A549 (cell line): ENCODE data around the gene NREP. TPM values are rescaled to one million over a fixed set of nuclear protein-coding genes. Genes with fewer than 3 reads are reported as not detected.

Experiments used
- ATAC-seq, 2 experiments: fragments of 200-7000 bp in 1 of 2; fragments of >200 bp in 1 of 2; cut with Nextera tagmentation in 1 of 2; cut with Tn5 transposase in 1 of 2; 3 replicates each; pipeline versions ENCODE4 v1.8.0 to v1.9.1; 2018 to 2020; ENCODE audit warnings: mild to moderate bottlenecking in 1 of 2, moderate library complexity in 1 of 2
- CTCF ChIA-PET: fragments of 300-600 bp; sonication (Branson Sonifier 250); formaldehyde crosslinking; extraction: SDS; loops from one replicate; lab custom pipeline; 2021; ENCODE audit warnings: antibody characterized with exemption, inconsistent platforms; lab: Yijun Ruan, JAX
- POLR2A ChIA-PET: fragments of 350-600 bp; formaldehyde crosslinking; extraction: SDS; loops from one replicate; lab custom pipeline; 2021; ENCODE audit warnings: antibody characterized with exemption, inconsistent platforms; lab: Yijun Ruan, JAX
- DNase-seq, 2 experiments: peaks; one replicate each; pipeline versions ENCODE4 v3.0.0 to v3.0.0-alpha.2; 2011 to 2016; ENCODE audit warnings: low read depth in 1 of 2, low spot score in 1 of 2
- FAIRE-seq: peaks from 2 replicates; lab custom pipeline; 2011; peaks lifted over from hg19 to GRCh38; lab: Jason Lieb, UNC
- H3K27ac ChIP-seq, 2 experiments: fragments of >200 bp; sonication (Bioruptor Twin); formaldehyde crosslinking; 3 replicates each; pipeline ENCODE4 v1.5.1; 2016 to 2017
- H3K4me1 ChIP-seq: fragments of >200 bp; sonication (Bioruptor Twin); formaldehyde crosslinking; 3 replicates; pipeline ENCODE4 v1.6.1; 2016
- H3K4me2 ChIP-seq: fragments of >200 bp; sonication (Bioruptor Twin); formaldehyde crosslinking; 3 replicates; pipeline ENCODE4 v1.6.1; 2016
- H3K4me3 ChIP-seq: fragments of >200 bp; sonication (Bioruptor Twin); formaldehyde crosslinking; 3 replicates; pipeline ENCODE4 v1.5.1; 2016
- H3K9me3 ChIP-seq: fragments of >200 bp; sonication (Bioruptor Twin); formaldehyde crosslinking; 3 replicates; pipeline ENCODE4 v1.6.1; 2016
- ATOH8 ChIP-seq: fragments of 250-450 bp; sonication (Bioruptor Pico); IDR thresholded peaks from 2 replicates; pipeline ENCODE4 v1.5.0; 2020; ENCODE audit warnings: low read depth, mild to moderate bottlenecking, moderate library complexity
- BHLHE40 ChIP-seq: IDR thresholded peaks from 2 replicates; pipeline ENCODE4 v1.6.1; 2012; ENCODE audit warnings: low read depth, low read length, inconsistent platforms
- CEBPB ChIP-seq, 2 experiments: fragments of >200 bp in 1 of 2; sonication (Bioruptor Twin) in 1 of 2; formaldehyde crosslinking in 1 of 2; IDR thresholded peaks; 2 replicates each; pipeline ENCODE4 v1.6.1; 2012 to 2016
- CHD2 ChIP-seq: fragments of 150-350 bp; IDR thresholded peaks from 2 replicates; pipeline ENCODE4 v1.6.1; 2014; ENCODE audit warnings: low read length; ENCODE audit not compliant: partially characterized antibody
- CTCF ChIP-seq: fragments of >200 bp; sonication (Bioruptor Twin); formaldehyde crosslinking; IDR thresholded peaks from 3 replicates; pipeline ENCODE4 v1.5.1; 2016
- ESRRA ChIP-seq: fragments of 150-350 bp; IDR thresholded peaks from 2 replicates; pipeline ENCODE4 v1.6.1; 2014; ENCODE audit warnings: mild to moderate bottlenecking, low read length, borderline replicate concordance
- HES2 ChIP-seq: fragments of >200 bp; sonication (Bioruptor Twin); formaldehyde crosslinking; IDR thresholded peaks from 2 replicates; pipeline ENCODE4 v1.6.1; 2016
- HMGXB4 ChIP-seq: fragments of 250-450 bp; sonication (Bioruptor Pico); IDR thresholded peaks from 2 replicates; pipeline ENCODE4 v1.5.0; 2021; ENCODE audit warnings: mild to moderate bottlenecking, moderate library complexity, borderline replicate concordance
- JUN ChIP-seq, 2 experiments: fragments of >200 bp; sonication (Bioruptor Twin); formaldehyde crosslinking; IDR thresholded peaks; 2 replicates in 1 of 2; 3 replicates in 1 of 2; pipeline ENCODE4 v1.6.1; 2016 to 2017
- MAFK ChIP-seq: fragments of 450-650 bp; IDR thresholded peaks from 2 replicates; pipeline ENCODE4 v1.6.1; 2014; ENCODE audit not compliant: partially characterized antibody
- MAX ChIP-seq: IDR thresholded peaks from 2 replicates; pipeline ENCODE4 v1.6.1; 2012
- MYC ChIP-seq: IDR thresholded peaks from 2 replicates; pipeline ENCODE4 v1.6.1; 2012; ENCODE audit warnings: mild to moderate bottlenecking, inconsistent platforms, low read length, improper control_type of control experiment, borderline replicate concordance
- NFE2L2 ChIP-seq: fragments of 150-350 bp; conservative IDR thresholded peaks from 2 replicates; pipeline ENCODE4 v1.6.1; 2014; ENCODE audit warnings: low read length
- NPAS2 ChIP-seq: fragments of 250-450 bp; sonication (Bioruptor Pico); IDR thresholded peaks from 2 replicates; pipeline ENCODE4 v1.8.0; 2022; ENCODE audit warnings: mild to moderate bottlenecking, moderate library complexity, borderline replicate concordance
- POLR2A ChIP-seq: IDR thresholded peaks from 2 replicates; pipeline ENCODE4 v1.6.1; 2012; ENCODE audit warnings: mild to moderate bottlenecking, low read length
- TFCP2L1 ChIP-seq: fragments of 250-450 bp; sonication (Bioruptor Pico); IDR thresholded peaks from 2 replicates; pipeline ENCODE4 v1.5.0; 2021; ENCODE audit warnings: mild to moderate bottlenecking
- TP53 ChIP-seq: fragments of 250-450 bp; sonication (Bioruptor Pico); IDR thresholded peaks from 2 replicates; pipeline ENCODE4 v1.5.0; 2021; ENCODE audit warnings: mild to moderate bottlenecking, moderate library complexity
- WGBS: methylation state at CpG from one replicate; pipeline ENCODE4 v1.1.6; 2017; ENCODE audit errors: missing lambda C conversion rate; 5-methylcytosine and 5-hydroxymethylcytosine counted together
- polyA plus RNA-seq, 4 experiments: library from polyadenylated mRNA; depleted of rRNA in 3 of 4; stranded (reverse); fragments of >200 nt; fragmentation: RNase III in 1 of 4; extraction: RNeasy Plus Mini Kit Qiagen cat#74134 plus additional on column Dnase treatment in 1 of 4; gene quantifications; 2 replicates in 3 of 4; 3 replicates in 1 of 4; pipeline ENCODE4 v1.2.3, GENCODE V29; 2011 to 2017

The NREP gene
- polyA plus RNA-seq, 2 of the 4 experiments (the other 2 are of a cell fraction), result 8.7 to 28.1 TPM

DNA sequence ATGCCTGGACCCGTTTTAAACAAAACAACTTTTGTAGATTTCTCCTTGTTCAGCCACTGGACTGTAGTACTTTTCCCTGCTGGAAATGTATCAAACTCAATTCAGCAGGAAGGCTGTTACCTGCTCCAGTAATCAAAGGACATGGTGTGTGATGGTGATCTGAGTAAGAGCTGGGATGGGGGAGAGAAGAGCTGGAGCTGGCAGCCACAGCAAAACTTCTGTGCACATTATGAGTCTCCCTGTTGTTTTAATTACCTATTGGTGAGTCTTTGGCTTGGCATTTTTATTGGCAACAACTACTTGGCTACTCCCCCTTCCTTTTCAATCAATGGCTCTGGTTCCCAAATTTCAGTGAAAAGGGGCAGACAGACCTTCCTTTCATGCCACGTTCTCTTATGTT, 9.7 kb downstream of the NREP start:
- CTCF ChIA-PET, result interaction anchor here (2.0 kb wide), 1 partner anchor 10 kb away, joined by 4 read pairs; the partner anchor contains the start of gene NREP
- H3K4me3 ChIP-seq, result no peak overlapping the region
- 0 out of 3 replicates have a peak, but pooled peaks cover 7% of the 10 kb centered on the region for H3K4me1 ChIP-seq
- FAIRE-seq (no peak), DNase-seq (no peak), ATAC-seq (no peak)
- no peaks in the 10 kb centered on the region for H3K9me3 ChIP-seq
- no peak overlapping the region for H3K27ac ChIP-seq
- WGBS, result 46% methylated on average over 2 of the region's 2 CpGs
- POLR2A ChIA-PET, result interaction anchor here (1.2 kb wide), 1 partner anchor 10 kb away, joined by 5 read pairs; the partner anchor contains the start of gene NREP
- H3K4me2 ChIP-seq, result no peak overlapping the region
- TF ChIP-seq ATOH8 (CRISPR knock-in tag), result no peak
- TF ChIP-seq CTCF, result no peak
- no peak for TF ChIP-seq CHD2
- TF ChIP-seq NPAS2 (CRISPR knock-in tag), result no peak
- no peak for TF ChIP-seq TP53 (CRISPR knock-in tag)
- no peak for TF ChIP-seq TFCP2L1 (CRISPR knock-in tag)
- TF ChIP-seq MAFK, result no peak
- TF ChIP-seq MYC, result no peak

DNA sequence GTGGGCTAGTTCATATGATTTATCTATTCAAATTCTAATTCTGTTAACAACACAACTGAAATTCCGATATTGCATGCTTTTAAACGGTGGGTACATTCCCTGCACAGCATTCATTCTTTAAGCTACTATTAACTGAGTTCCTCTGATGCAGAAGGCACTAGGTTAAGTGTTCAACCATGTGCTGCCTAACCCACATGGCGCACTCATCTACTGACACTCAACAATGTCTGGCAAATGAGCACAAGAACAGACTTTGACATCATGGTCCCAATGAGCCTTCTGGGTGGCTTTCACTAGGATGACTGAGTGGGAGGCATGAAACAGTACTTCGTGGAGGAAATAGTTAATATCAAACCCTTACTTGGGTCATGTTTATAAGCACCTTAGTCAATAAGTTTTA, 10.2 kb downstream of the NREP start:
- DNase-seq (no peak), FAIRE-seq (no peak), ATAC-seq (no peak)
- Histone ChIP-seq H3K4me1 (0 out of 3 replicates have a peak, but pooled peaks cover 7% of the 10 kb centered on the region), H3K27ac (no peak overlapping the region), H3K4me3 (no peak overlapping the region), H3K9me3 (no peaks in the 10 kb centered on the region), H3K4me2 (no peak overlapping the region)
- ChIA-PET POLR2A (no interaction called here), CTCF (interaction anchor here (0.5 to 2.0 kb wide), 2 partner anchors 9 to 11 kb away, joined by 3 to 4 read pairs; partner anchors contain the start of gene NREP)
- WGBS, result 64% methylated on average over 4 of the region's 4 CpGs
- TF ChIP-seq CEBPB (IDR thresholded peaks at IDR 0.05) (no peak), HES2 (no peak), HMGXB4 (no peak), MAX (no peak)

DNA sequence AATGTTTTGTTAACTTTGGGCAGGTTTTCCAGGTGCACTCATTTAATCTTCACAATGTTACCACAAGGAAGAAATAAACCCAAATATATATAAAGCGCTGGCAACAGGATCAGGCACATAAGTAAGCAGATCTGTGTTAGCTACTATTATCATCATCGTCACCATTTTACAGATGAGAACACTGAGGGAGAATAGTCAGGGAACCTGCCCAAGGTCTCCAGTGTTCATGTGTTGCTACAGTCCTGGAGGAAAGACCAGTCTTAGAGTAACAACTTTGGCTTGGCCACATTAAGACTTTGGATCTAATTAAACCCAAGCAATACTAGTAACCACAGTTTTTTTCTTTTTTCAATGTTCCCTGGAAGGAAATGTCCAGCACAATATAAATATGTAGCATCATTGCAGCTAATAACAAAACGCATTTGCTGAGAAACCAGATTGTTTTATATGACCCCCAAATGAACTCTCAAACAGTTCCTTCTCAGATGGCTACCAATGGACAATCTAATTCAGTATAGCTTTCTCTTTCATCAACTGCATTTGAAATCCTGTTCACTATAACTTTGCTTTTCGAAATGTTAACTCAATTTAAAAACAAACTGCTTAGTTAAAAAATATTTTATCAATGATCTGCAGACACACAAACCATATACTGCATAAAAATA, 11.8 kb downstream of the NREP start:
- ATAC-seq (no peak), FAIRE-seq (no peak)

More for the DNA sequence above, 11.8 kb downstream of the NREP start:
- no peak for DNase-seq
- WGBS, result 62% methylated on average over 4 of the region's 4 CpGs
- ChIA-PET CTCF (no interaction called here), POLR2A (no interaction called here)
- Histone ChIP-seq H3K4me1 (0 out of 3 replicates have a peak, but pooled peaks cover 7% of the 10 kb centered on the region), H3K4me2 (no peak overlapping the region), H3K9me3 (no peaks in the 10 kb centered on the region), H3K4me3 (no peak overlapping the region), H3K27ac (no peak overlapping the region)
- no peak for TF ChIP-seq TP53 (CRISPR knock-in tag)
- no peak for TF ChIP-seq ATOH8 (CRISPR knock-in tag)
- TF ChIP-seq POLR2A, result no peak
- no peak for TF ChIP-seq JUN (IDR thresholded peaks at IDR 0.05)
- TF ChIP-seq BHLHE40, result no peak
- no peak for TF ChIP-seq CEBPB (IDR thresholded peaks at IDR 0.05)
- no peak for TF ChIP-seq NFE2L2
- no peak for TF ChIP-seq ESRRA
